HG02884 (cell line): ENCODE data around the gene ZBTB32.

ENCODE experiments used
- ATAC-seq: cut with Tn5 transposase; IDR thresholded peaks from one replicate; pipeline ENCODE4 v1.9.1; 2021; ENCODE audit warnings: mild to moderate bottlenecking, moderate library complexity; ENCODE audit not compliant: unreplicated experiment

The ZBTB32 gene

DNA sequence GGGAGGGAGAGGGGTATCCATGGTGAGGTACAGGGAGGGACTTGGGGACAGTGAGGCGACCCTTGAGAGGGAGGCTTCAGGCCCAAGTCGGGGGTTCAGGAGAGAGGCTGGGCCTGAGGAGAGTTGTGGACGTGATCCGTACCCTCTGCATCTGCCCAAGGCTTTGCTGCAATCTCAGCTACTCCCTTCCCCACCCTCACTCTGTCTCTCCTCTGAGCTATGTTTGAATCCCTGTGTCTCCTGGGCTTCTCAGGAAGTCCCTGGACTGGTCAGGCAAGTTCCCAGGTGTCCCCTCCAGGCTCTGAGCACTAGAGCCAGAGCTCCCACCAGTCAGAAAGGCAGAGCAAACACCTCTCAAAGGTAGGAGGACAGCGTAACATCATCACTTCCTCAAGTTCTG, 45.8 kb downstream of the ZBTB32 start:
- no peak for ATAC-seq

DNA sequence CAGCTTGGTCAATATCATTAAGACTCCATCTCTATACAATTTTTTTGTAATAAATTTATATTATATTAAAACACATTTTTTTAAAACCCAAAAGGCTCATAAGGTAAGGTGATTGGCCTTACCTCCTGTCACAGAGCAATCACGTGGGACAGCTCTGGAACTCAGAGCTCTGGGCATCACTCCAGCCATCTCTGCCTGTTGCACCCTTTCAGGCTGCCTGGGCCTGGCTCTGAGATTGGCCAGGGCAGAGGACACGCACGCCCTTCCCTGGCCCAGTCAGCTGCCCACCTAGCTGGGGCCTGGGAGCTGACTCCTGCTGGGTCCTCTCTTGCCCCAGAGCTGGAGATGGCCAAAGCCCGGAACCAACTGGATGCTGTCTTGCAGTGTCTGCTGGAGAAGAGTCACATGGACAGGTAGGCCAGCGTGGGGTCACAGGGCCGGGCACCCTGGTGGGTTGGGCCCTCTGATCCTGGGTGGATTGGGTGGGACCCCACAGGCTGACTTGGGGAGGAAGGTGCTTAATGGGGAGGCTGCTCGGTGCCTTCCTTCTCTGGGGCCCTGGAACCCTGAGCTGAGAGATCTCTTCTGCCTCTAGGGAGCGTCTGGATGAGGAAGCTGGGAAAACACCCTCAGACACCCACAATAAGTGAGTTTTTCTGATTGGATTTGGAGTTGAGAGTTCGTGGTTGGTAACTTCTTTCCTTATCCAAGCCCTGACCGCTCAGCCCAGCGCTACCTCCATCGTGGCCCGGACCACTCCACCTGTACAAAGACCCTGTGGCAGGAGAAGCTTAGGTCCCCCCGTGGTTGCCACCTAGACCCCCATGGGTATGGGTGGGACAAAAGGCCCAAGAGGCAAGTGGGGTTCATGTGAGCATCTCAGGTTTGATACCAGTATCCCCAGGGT, 47.7 kb downstream of the ZBTB32 start:
- no peak for ATAC-seq

DNA sequence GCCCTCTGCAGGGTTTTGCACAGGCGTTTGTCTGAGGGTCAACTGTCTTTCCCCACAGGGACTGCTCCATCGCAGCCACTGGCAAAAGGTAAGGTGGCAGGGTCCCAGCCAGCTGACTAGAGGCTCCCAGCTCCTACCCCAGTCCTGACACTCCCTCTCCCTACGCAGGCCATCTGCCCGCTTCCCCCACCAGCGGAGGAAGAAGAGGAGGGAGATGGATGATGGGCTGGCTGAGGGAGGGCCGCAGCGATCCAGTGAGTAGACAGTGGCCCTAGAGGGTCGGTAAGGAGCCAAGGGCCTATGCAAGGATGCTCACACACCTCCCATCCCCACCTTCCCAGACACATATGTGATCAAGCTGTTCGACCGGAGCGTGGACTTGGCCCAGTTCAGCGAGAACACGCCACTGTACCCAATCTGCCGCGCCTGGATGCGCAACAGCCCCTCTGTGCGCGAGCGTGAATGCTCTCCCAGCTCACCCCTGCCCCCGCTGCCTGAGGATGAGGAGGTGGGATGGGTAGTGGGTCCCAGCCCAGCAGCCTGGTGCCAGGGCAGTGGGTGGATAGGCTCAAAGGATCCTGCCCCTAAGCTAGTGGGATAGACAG, 48.5 kb downstream of the ZBTB32 start:
- no peak for ATAC-seq

DNA sequence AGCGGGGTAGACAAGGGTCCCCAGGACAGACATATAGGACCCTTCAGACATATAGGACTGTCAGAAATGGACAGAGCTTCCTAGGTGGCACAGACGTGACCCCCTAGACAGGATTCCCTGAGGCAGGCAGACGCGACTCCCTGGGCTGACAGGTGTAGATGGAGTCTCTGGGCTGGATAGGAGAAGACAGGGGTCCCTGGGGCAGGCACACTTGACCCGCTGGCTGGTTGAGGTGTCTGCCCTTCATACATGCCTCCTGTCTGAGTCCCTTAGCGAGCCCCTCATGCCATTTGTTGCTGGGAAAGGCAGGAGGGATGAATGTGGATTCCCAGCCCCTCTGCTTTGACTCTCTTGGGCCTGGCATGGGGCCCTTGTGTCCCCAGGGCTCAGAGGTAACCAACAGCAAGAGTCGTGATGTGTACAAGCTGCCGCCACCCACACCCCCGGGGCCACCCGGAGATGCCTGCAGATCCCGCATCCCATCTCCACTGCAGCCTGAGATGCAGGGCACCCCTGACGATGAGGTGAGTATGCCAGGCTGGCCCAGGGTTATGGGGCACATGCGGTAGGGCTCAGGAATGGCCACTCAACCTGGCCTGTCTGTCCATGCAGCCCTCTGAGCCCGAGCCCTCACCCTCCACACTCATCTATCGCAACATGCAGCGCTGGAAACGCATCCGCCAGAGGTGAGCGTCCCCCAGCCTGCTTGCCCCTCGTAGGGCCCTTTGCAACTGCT, 49.4 kb downstream of the ZBTB32 start:
- ATAC-seq, result no peak

DNA sequence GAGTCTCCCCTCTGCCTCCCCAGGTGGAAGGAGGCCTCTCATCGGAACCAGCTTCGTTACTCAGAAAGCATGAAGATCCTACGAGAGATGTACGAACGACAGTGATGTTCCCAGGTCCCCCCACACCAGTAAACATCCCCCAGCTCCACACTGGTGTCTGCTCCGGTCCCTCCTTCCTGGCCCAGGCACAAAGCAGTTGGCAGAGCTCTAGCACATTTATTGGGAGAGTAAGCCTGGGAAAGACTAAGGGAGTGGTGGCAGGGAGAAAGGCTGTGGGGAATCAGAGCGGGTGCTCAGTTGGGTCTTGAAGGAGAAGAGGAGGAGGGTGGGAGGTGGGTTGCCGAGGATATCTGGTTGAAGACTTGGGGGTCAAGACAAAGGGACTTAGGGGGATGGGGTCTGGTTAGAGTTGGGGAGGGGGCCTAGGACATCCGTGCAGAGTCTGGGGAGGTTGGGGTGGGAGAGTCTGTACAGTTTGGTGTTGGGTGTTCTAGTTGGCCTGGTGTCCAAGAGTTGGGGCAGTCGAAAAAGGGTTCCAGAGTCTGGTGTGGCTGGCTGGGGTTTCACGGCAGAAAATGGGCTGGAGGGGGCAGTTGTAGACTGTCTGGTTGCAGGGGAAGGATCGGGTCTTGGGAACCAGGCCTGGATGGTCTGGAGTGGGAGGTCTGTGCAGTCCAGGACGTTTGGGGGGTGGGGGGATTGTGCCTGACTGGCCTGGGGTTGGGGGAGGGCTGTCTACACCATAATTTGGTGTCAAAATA, 50.2 kb downstream of the ZBTB32 start:
- no peak for ATAC-seq

- no peak for ATAC-seq
Measured at GRCh38 chr19:35755131-35755549, 50.8 kb downstream of the ZBTB32 start.

DNA sequence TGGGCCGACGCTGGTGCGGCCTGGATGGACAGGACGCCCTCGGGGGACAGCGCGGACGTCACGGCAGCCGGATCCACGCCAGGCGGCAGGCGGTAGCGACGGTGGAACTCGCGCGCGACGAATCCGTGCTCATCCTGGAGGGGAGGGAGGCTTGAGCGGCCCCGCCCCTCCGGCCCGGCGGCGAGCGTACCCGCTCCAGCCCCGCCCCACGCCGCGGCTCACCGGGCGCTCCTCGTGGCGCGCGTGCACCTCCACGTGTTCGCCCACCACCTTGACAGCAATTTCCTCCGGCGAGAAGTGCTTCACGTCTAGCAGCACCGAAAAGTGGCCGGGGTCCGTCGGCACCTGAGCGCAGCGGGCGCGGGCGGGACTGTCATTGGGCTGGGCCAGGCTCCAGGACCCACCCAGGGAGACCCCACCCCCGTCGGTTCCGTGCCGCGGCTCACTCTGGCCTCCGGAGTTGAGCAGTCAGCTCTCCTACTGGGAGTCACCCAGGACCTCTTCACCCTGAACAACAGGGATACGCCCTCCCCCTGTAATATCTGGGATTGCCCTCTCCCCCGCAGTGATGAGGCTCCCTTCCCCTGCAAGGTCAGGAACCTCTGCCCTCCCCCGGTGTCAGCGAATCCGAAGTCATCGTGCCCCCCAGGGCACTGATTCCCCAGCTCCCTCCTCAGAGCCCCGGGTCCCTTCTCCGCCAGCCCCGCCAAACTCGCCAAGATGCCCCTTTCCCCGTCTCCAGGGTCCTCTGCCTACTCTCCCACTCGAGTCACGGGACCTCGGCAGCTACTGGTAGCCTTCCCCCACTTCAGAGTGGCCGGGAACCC, 51.4 kb downstream of the ZBTB32 start:
- no peak for ATAC-seq

DNA sequence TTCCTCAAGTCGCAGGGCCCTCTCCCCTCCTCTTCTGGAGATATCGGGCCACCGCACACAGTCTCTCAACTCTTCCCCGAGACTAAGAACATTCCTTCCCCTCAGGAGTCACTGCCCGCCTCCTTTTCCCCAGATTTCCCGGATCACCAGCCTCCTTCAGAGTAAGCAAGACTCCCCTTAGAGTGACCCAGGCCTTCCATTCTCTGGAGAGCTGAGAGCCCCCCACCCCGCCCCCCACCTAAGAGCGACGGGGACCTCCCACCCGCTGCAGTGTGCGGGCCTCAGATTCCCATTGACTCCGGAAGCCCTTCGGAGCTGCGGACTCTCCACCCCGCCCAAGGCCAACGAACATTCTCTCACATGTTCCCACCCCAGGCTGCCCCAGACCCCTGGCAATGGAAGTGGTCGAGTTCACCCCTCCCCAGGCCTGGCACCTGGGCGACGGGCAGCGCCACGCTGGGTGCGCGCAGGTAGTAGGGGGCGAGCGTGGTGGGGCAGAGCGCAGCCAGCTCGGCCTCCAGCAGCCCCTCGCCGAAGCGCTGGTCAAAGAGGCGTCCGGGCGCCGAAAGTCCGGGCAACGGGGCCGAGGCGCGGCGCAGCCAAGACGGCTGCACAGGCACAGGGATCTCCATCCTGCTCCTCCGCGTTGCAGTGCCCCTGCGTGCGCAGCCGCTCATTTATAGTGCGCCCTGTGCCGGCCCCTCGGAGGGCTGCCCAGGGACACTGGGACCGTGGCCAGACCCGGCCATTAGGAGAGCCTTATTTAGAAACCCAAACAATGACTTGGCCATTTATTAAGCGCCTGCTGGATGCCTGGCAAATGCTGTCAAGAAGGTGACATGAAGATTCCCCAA, 52.2 kb downstream of the ZBTB32 start, which contains the start of gene HSPB6:
TSS of gene HSPB6 (minus strand) at position 653 of the 854 bp plus-strand sequence. CDS start at position 632, 21 bp downstream.
- ATAC-seq, result no peak

GRCh38 chr19:35757231-35757748, 52.9 kb downstream of the ZBTB32 start:
- ATAC-seq, result no peak

DNA sequence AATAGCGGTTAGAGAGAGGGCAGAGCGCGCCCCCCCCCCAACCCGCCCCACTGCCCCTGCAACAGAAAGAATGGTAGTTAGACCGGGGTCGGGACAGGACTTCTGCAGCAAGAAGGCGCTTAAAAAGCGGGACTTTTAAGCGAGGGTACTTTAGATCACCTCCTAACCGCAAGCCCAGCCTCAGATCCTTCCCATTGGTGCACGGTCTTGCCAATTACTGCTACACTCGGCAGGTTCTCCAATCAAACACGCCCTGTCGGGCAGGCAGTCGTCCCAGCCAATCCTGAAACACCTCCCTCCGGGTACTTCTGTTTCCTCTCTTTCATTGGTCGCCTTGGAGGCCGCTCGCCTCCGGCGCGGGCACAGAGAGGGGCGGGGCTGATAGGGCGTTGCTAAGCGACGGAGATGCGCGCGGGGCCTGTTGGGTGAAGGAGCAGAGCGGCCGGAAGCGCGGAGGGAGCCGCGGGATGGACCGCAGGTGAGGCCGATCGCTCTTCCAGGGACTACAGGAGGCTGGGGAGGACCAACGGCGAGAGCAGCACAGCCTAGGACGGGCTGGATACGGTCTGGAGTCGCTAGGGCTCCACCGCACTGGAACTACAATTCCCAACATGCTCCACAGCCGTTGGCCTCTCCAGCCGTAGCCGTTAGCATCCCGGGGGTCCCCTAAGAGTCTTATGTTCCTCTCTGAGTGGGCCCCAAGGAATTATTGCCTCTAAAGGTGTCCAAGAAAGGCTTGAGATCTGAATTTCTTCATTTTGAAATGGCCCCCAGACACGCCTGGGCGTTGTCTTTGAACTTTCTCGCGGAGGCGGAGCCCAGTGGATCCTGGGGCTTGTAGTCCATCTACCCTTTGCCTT, 53.6 kb downstream of the ZBTB32 start, which contains the start of gene PROSER3:
TSS of gene PROSER3 (plus strand) at position 428 of the 860 bp plus-strand sequence. CDS start at position 468, 40 bp downstream.
- peak; percentile 92 for ATAC-seq

- no peak for ATAC-seq
Measured at GRCh38 chr19:35759697-35760096, 55.3 kb downstream of the ZBTB32 start.

DNA sequence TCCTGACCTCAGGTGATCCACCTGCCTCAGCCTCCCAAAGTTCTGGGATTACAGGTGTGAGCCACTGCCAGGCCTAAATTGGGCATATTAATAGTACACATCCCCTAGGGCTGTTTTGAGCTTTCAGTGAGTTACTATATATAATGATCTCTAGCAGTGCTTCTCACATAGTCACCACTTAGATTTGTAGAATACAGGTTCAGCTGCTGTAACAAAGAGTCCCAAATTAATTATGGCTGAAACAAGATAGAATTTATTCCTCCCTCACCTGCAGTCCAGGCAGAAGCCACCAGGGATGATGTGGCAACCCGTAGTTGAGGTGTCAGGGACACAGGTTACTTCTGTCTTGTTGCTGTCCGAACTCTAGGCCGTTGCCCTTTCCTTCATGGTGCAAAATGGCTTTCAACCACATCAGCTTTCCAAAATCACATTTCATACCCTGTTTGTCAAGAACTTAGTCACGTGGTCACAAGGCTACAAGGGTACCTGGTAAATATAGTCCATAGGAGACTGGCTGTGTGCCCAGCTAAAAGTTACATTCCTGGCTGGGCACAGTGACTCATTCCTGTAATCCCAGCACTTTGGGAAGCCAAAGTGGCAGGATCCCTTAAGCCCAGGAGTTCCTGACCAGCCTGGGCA, 56.5 kb downstream of the ZBTB32 start:
- no peak for ATAC-seq

DNA sequence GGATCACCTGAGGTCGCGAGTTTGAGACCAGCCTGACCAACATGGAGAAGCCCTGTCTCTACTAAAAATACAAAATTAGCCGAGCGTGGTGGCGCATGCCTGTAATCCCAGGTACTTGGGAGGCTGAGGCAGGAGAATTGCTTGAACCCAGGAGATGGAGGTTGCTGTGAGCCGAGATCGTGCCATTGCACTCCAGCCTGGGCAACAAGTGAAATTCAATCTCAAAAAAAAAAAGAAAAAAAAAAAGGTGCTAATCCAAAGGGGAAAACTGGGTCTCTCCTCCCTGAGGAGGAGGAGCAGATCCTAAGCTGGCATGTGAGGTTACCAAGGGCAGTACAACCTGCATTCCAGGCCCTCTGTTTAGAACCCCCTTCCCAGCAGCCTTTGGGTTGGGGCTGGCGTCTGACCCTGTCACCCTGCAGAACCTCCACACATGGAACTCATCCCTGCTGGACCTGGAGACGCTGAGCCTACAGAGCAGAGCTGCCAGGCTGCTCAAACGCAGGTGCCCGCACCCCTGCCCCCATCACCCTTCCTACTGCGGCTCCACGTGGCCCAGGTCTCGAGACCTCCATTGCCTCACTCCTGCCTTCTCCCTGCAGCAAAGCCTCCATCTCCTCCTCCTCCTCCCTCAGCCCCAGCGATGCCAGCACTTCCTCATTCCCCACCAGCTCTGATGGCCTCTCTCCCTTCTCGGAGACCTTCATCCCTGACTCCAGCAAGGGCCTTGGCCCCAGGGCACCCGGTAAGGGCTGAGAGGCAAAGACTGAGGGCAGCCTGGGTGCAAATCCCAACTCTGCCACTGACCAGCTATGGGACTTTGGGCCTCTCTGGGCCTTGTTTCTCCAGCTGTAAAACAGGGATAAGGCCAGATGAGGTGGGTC, 60.3 kb downstream of the ZBTB32 start:
- no peak for ATAC-seq
